SIG-M5 treated with dmso at 0.1 percent for 504 hours (cell line): ENCODE measurements around the gene ZNF827.

ENCODE experiments used
- DNase-seq: peaks from one replicate; lab custom pipeline; 2025; ENCODE audit not compliant: unreplicated experiment; lab: John Stamatoyannopoulos, UW

The ZNF827 gene

DNA sequence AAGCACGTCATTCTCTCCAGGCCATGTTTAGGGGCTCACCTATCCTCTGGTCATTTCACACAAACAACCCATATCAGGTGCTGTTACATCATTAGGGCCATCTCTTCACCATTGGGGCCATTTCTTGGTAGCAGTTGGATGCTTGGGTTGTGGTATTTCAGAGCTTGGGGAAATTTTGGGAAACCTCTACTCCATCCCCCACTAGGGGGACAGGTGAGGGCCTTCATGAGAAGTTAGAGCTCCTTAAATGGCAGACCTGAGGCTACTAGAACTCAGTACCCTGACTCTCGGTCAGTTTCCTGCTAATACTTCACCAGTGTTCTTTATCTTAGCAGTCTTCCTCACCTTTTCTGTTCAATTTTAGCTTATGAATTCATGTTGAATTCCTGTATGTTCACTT lies 50.2 kb downstream of the ZNF827 start:
- DNase-seq = no peak

- no peak for DNase-seq
These were observed 51.2 kb downstream of the ZNF827 start for GRCh38 chr4:145887241-145887991.

- DNase-seq = no peak
These were observed 51.8 kb downstream of the ZNF827 start for GRCh38 chr4:145886871-145887240.

DNA sequence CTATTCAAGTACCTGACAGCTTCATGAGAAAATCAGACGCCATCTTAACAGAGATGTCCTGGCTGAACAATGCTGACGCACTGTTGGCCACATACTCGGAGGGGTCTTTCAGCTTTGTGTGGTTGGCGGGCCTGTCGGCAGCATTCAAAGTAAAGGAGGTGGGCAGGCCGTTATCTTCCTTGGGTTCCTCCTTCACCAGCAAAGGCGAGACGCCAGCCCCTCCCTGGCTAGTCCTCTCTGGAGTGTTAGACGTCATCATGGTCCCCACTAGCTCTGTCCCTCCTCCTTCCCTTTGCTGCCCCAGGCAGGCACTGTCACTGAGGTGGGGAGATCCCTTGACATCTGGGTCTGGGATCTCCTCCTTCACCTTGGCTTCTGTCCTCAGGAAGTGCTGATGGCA lies 53.0 kb downstream of the ZNF827 start:
- no peak for DNase-seq

GRCh38 chr4:145884775-145885174 lies 53.8 kb downstream of the ZNF827 start:
- DNase-seq = no peak

GRCh38 chr4:145883101-145883694 lies 55.4 kb downstream of the ZNF827 start:
- no peak for DNase-seq

DNA sequence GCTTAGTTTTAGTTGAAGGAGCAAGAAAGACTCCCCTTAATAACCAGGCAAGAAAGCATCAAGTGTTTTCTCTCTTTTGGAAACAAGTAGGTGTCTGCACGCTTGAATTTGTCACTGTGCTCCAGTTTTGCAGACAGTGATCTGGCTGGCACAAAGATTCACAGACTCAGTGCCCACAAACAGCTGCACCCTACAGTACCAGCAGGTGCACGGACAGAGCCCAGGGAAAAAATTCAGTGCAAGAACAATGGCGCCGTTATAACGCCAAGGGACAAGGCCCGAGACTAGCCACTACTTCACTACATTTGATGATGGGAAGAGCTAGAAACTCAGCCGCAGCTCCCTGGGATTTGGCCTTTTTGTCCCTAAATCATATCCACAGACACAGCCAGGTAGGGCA lies 56.0 kb downstream of the ZNF827 start:
- DNase-seq = no peak

DNA sequence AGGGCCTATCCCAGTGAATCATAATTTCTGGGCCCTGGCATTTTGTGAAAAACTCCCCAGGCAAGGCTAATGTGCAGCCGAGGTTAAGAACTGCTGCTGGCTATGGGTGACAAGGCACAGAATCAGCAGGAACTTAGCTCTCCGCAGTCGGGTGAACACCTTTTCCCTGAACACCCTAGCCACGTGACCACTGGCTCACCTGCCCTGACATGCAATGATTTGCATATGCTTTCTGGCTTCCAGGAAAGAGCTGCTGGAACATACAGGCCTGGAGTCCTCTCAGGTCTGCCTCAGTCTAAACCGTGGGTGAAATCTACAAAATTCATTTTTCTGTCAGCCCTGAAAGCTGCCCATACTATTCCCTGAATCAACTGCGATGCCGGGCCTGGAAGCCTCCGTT lies 56.6 kb downstream of the ZNF827 start:
- DNase-seq = no peak

GRCh38 chr4:145881576-145881975 lies 57.0 kb downstream of the ZNF827 start:
- no peak for DNase-seq

GRCh38 chr4:145880355-145880960 lies 58.2 kb downstream of the ZNF827 start:
- DNase-seq = no peak

GRCh38 chr4:145879598-145879997 lies 59.0 kb downstream of the ZNF827 start:
- DNase-seq = no peak

- DNase-seq = no peak
These were observed 59.9 kb downstream of the ZNF827 start for GRCh38 chr4:145878501-145879435.

DNA sequence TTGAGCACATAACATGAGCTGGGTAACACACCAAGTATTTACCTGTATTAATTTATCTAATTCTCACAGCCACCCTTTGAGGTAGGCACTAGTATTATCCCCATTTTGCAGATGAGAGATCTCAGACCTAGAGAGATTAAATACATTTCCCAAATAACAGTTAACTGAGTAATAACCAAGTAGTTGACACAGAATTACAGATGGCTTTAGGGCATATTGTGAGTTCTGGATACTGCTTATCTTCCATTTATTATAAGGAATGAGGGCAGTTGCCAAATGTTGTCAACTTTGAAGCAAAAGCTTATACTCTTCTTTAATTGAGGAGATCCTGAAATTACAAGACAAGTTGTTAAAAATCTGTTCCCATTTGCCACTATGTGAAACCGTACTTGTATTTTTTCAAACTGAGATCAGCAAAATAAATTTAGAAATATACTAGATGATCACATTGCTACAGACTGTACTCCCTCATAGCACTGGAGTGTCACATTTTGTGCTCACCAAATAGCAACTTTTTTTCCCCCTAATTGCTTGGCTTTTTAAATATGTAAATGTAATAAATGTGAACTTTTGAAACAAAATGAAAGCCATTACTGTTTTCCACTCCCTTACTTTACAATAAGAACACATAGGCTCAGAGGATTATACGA lies 62.0 kb downstream of the ZNF827 start:
- no peak for DNase-seq

DNA sequence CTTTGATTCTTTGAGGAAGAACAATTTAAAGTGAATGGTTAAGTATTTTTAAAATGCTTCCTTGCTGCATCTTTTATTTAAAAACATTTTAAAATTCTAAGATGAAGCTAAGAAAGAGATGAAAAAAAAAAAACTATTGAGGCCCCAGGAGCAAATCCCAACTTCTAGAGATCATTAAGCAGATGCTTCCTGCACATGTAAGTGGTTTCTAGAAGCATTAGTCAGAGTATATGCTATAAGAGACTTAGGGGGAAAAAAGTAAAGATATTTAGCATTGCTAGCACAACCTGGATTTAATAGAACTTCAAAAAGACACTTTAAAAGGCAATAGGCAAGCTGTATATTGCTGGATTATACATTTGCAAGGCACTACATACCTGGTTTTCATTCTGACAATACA lies 64.7 kb downstream of the ZNF827 start:
- no peak for DNase-seq

DNA sequence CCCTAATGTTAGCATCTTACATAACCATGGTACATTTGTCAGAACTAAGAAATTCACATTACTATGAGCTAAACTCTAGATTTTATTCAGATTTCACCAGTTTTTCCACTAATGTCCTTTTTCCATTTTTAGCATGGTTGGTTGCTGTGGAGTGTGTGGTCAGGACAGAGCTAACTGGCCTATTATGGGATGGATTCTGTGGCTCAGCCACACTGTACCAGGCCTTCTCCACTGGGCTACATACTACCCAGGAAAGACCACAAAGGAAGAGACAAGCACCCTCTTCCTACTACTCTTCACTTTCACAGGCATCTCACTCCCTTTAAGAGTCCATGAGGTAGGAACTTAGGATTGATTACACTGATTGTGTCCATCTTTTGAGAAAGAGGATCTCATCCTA lies 67.4 kb downstream of the ZNF827 start:
- no peak for DNase-seq

DNA sequence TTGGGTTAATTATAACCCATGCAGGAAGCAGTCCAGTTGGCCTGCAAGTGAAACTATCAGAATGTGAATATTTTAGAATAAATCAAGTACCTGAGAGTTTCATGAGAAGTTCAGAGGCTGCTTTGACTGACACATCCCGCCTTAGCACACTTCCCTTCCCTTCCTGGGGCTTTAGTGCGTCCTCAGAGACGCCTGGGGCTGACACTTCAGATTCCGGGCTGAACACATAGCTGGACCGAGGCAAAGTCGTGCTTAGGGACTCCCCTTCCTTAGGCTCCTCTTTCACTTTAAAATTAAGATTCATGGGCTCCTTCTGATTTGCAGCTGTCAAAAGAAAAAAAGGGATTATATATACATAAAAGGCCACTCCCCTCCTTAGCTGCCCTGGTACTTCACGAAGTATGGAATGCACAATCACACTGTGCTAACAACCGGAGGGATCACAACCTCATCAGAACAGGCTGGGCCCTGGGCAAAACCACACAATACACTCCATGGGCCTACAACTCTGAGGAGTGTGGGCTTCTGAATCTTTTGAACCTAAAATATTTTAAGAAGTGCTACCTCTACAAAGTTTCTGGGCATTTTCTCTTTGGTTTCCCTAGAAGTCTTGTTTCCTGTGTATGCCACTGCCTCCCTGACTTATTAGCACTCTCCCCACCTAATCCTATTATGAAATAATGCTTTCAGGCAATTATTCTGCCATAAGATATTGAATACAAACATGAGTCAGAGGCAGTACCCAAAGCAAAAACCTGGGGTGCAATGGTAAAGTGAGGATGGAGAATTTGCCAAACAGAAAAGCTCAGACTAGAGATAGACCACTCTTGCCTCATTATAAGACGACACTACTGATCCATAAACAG lies 68.2 kb downstream of the ZNF827 start:
- DNase-seq = no peak

DNA sequence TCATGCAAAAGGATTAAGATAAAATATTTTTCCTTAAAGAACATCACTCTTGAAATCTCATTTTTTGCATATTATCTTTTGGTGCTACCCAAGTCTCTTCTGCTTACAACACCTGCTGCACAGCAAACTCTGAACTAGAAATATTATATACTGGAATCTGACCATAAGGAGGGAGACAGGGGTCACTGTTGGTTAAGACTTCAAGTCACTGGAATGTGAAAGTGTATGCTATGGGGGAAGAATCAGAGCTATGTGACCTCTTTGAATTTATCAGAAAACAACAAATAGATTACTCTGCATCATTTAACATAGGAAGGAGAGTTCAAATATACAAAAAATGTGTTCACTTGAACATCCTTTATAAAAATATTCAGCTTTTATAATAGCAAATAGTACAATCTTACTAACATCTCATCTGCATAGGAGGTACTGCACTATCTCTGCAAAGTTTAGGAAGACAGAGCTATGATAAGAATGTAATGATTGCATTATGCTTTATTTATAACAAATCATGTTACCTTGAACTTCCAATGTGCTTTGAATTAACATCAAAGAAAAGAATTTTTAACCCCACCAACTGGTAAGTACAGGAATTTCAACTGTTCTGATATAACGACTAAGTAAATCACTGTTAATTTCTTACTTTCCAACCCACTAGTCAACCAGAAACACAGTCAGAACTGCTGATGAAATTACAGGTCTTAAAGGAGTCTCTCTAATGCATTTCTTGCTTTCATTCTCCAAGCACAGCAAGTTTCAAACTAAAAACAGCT lies 69.8 kb downstream of the ZNF827 start:
- DNase-seq = no peak

DNA sequence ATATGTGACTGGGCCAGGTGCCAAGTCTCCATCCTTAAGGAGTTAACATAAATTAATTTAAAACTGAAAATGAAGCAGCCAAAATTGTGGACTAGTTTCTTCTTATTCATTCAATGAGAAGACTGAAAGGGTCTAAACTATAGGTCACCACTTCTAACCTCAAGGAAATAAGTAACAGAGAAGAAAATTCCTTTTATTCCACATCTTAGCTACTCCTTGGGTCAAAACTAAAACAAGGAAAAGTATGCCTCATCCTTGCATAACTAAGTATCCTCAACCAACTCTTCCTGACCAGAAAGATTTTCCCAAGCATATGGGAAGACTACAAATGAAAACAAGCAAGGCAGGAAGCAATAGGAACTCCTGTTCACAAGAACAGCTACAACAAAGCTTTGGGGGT lies 71.2 kb downstream of the ZNF827 start:
- DNase-seq = no peak

DNA sequence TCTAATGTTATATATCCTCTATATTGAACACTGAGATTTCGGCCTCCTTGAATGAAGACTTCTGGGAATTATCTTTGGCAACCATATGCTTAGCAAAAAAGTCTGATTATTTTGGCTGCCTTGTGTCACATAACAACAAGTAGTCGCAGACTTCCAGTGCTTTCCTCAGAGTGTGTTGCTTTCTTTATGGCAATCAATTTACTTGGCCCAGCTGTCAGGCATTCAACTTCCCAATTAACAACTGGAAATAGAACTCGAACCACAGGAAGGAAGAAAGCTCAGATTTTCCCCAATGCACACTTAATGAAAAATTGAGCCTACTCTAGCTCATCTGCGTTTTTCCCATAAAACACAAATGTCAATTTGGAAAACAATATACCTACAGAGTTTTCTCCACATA lies 71.6 kb downstream of the ZNF827 start:
- DNase-seq = no peak
